Activated T-helper 1 cell treated with anti-CD3 and anti-CD28 coated beads, Interleukin-2, amount 50 U/mL, for 16 hours (primary cell): Measurements from ENCODE around the gene PPFIBP2.
"Not testable (repeated sequence)": the region's sequence is repeated elsewhere in the genome, so short reads cannot be mapped to it uniquely, and the experiment has no call there.

ENCODE experiments used
- DNase-seq, 2 donors: peaks; one replicate each; pipeline ENCODE4 v3.0.0-alpha.2; 2020; ENCODE audit warnings: low read depth in 1 of 2, low spot score in 1 of 2

PPFIBP2 gene

GRCh38 chr11:7655253-7656217 lies 141.7 kb downstream of the PPFIBP2 start:
- DNase-seq = no peak

- DNase-seq = no peak
Observed at GRCh38 chr11:7656704-7657103, 142.9 kb downstream of the PPFIBP2 start.

- DNase-seq = no peak
Observed at GRCh38 chr11:7657306-7658025, 143.7 kb downstream of the PPFIBP2 start.

GRCh38 chr11:7663531-7663930 lies 149.7 kb downstream of the PPFIBP2 start:
- DNase-seq = not testable (repeated sequence)

- no peak for DNase-seq
Observed at GRCh38 chr11:7664867-7665266, 151.1 kb downstream of the PPFIBP2 start.

- DNase-seq = peak; percentile 39 to 56
Observed at GRCh38 chr11:7665473-7666291, 151.9 kb downstream of the PPFIBP2 start.

- DNase-seq = no peak
Observed at GRCh38 chr11:7666292-7666866, 152.6 kb downstream of the PPFIBP2 start.

- no peak for DNase-seq
Observed at GRCh38 chr11:7667460-7667859, 153.7 kb downstream of the PPFIBP2 start.

- DNase-seq = no peak
Observed at GRCh38 chr11:7668464-7668863, 154.7 kb downstream of the PPFIBP2 start.

GRCh38 chr11:7668911-7669310 lies 155.1 kb downstream of the PPFIBP2 start:
- DNase-seq = no peak

- no peak for DNase-seq
Observed at GRCh38 chr11:7670641-7671040, 156.8 kb downstream of the PPFIBP2 start.

- DNase-seq = no peak
Observed at GRCh38 chr11:7671347-7672215, 157.8 kb downstream of the PPFIBP2 start.

GRCh38 chr11:7672276-7672959 lies 158.6 kb downstream of the PPFIBP2 start:
- DNase-seq = no peak

- DNase-seq = no peak
Observed at GRCh38 chr11:7672960-7673723, 159.3 kb downstream of the PPFIBP2 start, which contains the start of gene CYB5R2. CYB5R2 (minus strand) TSS chr11:7673500; CDS start chr11:7672825, 675 bp downstream.

GRCh38 chr11:7673724-7674434 lies 160.1 kb downstream of the PPFIBP2 start:
- no peak for DNase-seq

GRCh38 chr11:7675631-7676030 lies 161.8 kb downstream of the PPFIBP2 start:
- DNase-seq = no peak

GRCh38 chr11:7677071-7677470 lies 163.3 kb downstream of the PPFIBP2 start:
- no peak for DNase-seq

- DNase-seq = no peak
Observed at GRCh38 chr11:7677796-7678201, 164.0 kb downstream of the PPFIBP2 start.
